NOMO-1 (cell line): ENCODE measurements around the gene GET4.

Experiments
- DNase-seq, 2 experiments: peaks; one replicate each; lab custom pipeline; 2025; ENCODE audit not compliant: unreplicated experiment in 2 of 2; lab: John Stamatoyannopoulos, UW

GET4 gene

DNA sequence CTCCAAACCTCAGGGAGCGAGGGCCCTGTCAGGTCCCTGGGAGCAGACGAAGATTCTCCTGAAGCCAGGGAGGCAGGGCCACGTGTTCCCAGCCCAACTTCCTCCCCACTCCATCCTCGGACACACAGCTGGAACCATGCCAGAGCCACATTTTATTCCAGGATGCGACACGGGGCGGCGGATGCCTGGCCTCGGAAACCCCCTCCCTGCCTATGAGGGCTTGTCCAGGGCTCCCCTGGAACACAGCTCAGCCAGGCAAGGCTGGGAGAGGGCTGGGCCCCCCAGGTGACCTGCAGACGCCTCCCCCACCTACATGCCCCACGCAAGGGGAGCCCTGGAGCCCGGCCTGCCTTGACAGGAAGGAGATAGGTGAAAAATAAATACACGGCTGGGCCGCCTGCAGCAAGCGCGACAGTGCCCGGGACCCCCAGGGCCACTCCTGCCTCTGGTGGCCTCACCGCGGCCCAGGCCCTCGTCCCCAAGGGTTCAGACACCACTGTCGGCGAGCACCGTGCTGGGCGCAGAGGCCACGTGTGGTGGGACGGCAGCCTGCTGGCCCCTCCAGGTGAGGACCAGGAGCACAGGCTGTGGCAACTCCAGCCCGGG, 21.5 kb downstream of the GET4 start:
- DNase-seq = no peak

DNA sequence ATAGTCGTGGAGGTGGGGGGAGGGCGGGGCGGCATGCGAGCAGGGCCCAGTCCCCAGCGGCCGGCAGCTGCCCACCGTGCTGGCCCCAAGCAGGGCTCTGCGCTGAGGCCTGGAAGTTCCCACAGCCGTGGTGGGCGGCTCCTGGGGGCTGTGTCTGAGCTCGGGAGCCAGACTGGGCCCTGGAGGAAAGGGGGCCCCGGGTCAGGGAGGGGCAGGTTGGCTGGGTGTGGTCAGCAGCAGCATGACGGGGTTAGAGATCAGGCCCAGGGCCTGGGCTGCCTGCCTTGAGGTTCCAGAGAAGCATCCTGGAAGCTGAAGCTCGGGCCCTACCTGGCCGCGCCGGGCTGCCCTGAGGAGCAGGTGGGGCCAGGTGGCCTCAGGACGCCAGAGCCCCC, 22.1 kb downstream of the GET4 start:
- no peak for DNase-seq

DNA sequence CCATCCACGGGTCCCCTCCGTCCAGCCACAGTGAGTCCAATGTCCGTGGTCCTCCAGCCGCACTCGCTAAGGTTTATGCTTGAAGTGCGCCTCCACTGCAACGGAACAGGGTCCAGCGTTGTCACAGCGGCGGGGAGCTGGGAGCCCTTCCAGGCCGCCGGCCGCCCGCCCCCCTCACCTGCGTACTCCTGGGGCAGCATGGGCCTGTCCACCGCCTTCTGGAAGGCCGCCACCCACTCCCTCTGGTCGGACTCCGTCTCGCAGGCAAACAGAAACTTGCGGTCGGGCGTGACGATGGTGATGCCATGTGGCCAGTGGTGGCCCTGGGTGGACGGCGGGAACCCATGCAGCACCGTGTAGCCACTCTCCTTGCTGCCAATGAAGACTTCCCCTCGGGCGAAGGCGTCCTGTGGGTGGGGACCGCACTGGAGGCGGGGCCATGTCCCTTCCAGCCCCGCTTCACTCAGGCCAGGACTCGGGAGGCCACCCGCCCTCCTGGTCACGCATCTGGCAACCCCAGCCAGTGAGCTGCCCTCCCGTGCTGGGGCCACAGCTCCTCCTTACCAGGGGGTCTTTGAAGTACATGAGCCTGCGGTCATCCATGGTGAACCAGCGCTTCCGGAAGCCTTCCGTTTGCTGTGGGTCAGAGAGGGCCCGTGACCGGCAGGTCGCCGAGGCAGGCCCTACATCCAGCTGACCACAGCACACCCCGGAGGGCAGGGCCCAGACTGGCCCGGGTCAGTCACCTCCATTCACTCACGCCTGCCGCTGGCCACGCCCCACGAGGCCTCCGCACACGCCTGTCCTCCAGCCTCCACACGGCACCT, 22.7 kb downstream of the GET4 start:
- no peak for DNase-seq

DNA sequence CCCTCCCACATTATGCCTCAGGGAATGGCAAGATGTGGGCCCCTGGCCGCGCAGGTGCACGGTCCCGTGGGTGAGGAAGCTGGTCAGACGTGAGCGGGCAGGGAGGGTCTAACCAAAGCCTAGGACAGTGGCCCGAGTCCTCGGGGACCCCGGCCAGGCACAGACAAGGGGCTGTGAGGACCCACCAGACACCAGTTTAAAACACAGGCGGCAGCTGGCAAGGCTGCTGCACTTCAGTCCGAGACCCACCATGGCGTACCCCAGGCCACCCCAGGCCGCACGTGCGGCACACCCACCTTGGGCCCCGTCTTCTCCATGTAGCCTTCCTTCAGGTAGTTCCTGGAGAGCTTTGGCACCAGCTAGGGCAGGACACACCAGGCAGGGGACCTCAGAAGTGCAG, 23.5 kb downstream of the GET4 start:
- no peak for DNase-seq

DNA sequence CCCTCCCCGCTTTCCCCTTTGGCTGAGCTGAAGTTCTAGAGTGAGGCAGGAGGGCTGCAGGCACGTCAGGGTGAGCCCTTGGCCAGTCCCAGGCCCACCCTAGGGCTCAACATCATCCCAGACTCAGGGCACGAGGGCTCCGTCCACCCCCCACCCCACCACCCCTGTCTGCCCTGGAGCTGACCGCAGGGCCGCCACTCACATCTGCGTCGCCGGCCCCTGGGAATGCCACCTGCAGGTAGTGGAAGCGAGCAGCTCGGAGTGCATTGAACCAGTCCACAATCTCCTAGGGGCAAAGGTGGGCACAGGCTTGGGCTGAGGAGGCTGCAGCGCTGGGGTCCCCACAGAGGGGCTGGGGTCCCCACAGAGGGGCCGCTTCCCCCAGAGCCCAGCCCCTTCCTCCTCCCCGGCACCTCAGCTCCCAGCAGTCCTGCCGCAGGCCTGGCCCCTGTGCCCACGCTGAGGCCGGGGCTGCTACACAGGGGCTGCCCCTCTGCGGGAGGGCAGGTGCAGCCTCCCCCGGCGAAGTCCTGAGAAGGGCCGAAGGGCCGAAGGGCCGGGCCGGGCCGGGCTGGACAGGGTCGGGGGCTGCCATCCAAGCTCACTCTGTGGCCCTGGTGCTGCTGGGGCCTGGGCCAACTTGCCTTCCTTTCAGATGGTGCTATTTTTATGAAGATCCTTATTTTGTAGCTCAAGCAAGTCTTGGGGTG, 24.1 kb downstream of the GET4 start:
- DNase-seq = no peak

DNA sequence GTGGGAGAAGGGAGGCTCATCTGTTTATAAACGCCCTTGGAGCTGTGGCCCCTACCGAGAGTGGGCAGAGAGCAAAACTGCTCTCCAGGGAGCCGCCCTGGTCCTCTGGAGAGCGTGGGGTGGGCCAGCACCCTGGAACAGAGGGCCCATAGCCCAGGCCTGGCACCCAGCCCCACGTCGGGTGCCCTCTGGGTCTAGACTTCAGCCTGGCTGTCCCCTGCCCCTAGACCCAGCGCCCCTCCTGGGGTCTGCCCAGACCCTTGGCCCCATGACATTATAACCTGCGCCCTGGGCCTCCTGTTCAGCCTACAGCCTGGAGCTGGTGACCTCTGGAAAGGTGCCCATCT, 24.7 kb downstream of the GET4 start:
- no peak for DNase-seq

DNA sequence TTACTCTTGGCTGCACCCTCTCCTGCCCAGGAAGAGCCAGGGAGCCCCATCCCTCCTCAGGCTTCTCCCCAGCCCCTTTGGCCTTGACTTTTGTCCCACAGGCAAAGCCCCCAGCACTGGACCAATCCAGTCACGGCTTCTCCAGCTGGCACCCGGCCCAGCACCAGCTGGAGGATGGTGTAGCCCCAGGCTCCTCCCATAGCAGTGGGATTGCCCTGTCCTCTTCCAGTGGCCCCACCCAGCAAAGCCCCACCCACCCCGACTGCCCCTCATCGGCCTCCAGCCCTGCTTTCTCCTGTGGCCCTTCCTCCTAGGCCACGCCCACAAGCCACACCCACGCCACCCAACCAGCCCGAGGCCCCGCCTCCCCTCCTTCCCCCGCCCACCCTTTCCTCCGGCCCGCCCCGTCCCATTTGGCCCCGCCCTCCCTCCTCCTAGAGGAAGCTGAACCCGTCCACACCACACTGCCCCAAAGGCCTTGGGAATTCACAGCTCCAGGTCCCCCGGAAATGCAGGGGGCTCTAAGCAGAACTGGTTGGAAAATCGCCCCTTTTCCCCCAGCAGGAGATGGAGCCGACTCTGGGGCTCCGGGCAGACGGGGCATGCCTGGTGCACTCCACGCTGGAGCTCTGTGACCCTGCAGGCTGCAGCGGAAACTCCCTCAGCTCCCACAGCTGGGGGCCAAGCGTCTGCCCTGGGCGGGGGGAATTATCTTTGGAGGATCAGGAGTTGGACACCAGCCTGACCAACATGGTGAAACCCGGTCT, 25.2 kb downstream of the GET4 start:
- DNase-seq = peak; percentile 38 to 41

DNA sequence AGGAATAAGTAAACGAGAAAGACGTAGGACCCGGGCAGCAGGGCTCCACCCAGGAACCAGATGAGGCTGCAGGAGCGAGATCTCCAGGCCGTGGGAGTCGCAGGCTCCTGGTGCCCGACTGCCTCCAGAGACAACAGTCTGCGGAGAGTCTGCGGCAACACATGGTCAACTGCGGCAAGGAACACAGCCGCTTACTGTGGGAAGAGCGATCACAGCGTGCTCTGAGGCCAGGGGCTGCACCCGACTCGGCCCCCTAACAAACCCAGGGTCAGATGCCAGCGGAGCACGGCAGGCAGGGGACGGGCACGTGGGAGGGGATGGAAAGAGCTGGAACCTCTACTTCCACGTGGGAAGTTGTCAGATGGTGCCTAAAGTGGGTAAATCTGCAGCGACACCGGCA, 26.6 kb downstream of the GET4 start:
- no peak for DNase-seq

DNA sequence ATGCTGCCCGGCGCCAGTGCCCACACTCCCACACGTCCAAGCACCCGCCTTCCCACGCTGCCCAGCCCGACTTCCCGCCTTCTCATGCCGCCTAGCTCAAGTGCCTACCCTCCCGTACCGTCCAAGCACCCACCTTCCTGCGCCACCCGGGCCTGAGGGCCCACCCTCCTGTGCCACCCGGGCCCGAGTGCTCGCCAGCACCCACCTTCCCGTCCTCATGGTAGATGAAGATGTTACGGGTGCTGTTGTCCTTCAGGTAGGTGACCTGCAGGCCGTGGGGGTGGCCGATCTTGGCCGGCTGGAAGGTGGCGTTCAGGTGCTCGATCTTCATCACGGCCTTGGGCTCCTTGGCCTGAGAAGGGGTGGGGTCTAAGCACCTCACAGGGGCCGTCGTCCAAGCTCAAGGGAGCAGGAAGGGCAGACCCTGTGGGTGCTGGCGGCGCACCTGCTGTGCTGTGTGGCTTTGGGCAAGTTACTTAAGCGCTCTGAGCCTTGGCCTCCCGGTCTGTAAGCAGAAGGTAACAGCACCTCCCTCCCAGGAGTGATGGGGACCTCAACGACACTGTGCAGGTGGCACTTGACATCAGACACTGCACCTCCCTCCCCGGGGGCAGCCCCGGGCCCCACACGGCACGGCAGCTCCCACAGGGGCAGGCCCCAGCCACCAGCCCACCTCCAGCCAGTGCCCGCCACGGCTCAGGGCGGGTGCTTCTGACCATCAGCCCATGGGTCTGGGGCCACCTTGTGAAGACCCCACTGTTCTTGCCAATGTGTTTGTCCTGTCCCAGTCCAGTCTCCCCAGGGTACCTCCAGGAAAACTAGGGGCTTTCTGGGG, 27.8 kb downstream of the GET4 start:
- DNase-seq = no peak

DNA sequence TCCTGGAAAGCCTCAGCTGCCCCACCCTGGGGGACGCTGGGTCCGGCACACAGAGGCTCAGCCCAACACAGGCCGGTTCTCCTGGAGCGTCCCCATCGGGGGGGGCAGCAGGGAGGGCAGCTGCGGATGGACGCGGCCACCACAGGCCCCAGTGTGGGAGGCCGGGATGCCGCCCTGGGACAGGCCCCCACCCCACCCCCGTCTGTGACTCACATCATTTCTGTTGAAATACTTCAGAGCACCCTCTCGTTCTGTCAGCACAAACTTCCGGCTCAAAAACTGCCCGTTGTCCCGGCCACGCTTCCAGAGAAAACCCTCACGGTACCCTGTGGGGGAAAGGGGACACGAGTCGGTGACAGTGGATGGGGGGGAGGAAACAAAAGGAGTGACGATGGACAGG, 28.5 kb downstream of the GET4 start:
- DNase-seq = no peak

DNA sequence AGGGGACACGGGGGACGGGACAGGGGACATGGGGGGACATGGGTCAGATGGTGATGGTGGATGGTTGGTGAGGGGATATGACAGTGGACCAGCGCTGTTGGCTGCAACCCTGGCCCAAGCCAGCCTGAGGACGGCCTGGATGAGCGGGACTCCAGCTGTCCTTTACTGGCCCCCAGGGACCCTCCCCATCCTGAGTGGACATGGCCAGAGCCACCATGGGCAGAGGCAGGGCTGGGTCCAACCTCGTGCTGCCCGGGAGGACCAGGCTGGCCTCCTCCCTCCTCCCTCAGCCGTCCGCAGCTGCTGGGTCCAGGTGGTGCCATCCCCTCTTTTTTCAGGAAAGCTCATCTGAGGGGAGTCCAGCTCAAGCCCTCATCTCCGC, 30.4 kb downstream of the GET4 start:
- DNase-seq = no peak

DNA sequence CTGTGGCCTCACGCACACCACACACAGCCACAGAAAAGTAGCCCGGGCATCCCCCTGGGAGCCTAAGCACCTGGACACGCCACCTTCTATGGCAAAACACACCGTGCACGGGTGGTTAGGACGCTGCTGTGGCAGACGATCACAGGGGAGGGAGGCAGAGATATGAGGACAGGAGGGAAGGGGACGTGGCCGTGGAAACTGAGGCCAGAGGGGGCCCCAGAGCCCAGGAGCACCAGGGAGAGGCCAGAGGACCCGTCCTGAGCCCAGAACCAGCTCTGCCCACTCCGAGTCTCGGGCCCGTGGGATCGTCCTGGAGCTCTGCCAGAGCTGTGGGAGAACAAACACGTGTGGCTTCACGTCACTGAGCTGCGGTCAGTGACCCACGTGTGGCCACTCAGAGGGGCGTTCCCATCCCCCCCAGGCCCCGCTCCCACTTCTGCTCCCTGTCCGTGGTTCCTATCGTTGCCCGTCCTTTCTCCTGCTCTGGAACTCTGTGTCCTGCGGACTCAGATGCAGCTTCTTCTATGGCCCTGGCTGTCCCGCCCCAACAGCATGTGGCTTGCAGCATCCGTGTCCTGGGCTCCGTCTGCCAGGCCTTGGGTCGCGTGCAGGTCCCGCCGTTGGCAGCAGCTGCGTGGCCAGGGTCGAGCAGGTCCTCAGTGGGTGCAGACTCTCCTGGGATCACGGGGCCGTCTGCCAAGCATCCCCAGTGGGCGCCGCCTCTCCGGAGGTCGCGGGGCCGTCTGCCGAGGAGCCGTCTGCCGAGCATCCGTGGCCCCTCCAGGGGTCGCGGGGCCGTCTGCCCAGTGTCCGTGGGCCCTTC, 31.0 kb downstream of the GET4 start:
- DNase-seq = no peak

DNA sequence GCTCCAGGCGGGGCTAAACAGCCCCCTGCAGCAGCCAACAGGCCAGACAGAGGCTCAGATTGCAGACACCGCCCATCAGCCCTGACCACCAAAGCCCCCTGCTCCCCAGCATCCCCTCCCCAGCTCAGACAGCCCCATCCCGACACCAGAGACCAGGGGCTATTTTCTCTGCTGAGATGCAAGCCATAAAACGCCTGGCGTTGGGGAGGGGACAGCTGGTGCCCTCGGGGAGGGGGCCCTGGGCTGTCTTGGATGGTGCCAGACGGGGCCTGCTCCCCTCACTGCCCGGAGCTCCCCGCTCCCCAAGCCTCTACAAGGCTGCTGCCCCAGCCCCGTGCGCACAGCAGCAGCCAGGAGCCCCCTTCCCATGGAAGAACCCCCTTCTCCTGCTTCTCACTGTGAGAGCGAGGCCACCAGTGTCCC, 31.8 kb downstream of the GET4 start:
- DNase-seq = no peak

DNA sequence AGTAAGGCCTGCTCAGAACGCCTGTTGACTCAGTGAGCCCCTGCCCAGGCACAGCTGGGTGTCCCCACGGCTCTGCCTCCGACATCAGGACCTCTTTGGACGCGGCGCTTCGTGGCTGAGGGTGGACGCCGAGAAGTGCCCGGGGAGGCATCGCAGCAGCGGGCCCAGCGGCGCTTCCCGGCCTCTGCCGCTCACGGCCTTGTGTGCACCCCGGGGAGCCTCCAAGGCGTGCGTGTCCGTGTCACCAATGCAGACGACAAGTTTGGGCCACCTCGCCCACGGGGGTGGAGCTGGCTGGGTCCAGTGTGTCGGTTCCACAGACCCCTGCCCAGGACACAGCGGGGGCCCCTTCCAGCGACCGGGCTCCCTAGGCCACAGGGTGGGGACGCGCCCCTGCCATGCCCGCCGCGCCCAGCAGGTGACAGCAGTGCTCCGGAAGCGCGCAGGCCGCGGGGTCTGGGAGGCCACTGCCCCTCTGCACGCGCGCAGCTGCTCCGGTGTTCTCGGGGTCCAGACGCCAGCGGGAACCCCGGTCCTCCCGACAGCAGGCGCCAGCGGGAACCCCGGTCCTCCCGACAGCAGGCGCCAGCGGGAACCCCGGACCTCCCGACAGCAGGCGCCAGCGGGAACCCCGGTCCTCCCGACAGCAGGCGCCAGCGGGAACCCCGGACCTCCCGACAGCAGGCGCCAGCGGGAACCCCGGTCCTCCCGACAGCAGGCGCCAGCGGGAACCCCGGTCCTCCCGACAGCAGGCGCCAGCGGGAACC, 32.4 kb downstream of the GET4 start:
- DNase-seq = peak; percentile 46 to 71

DNA sequence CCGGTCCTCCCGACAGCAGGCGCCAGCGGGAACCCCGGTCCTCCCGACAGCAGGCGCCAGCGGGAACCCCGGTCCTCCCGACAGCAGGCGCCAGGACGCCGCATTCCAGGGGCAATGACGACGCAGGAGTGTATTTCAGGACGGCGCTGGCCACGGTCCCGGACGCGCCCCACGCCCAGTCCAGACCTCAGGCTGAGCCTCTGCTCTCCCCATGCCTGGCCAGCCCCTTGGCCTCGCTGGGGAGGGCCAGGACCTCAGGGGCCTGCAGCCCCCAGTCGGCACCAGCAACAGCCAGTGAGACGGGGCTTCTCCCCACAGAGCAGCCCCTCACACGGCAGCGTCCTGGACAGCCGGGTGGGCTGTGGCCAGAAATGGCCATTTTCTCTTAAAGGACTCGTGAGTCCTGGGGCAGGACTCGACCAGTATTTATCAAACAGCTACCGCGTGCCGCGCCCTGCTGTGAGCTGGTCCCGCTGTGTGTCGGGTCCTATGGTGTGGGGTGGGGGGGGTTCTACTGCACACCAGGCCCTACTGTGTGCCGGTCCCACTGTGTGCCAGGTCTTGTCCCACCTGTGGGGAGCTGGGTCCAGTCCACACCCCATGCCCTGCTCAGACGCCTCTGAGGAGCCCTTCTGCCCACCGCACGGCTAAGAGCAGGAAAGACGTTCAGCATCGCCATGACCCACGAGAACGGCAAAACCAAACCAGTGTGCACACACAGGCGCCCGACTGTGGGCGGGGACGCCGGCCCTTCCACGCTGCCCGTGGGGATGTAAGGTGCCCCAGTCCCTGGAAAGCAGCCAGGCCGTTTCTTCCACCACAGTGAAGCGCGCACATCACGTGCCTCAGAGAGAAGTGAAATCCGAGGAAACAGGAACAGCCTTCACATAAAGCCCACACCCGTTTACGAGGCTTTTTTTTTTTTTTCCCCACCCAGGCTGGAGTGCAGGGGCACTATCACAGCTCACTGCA, 33.3 kb downstream of the GET4 start:
- peak; percentile 83 to 88 for DNase-seq

DNA sequence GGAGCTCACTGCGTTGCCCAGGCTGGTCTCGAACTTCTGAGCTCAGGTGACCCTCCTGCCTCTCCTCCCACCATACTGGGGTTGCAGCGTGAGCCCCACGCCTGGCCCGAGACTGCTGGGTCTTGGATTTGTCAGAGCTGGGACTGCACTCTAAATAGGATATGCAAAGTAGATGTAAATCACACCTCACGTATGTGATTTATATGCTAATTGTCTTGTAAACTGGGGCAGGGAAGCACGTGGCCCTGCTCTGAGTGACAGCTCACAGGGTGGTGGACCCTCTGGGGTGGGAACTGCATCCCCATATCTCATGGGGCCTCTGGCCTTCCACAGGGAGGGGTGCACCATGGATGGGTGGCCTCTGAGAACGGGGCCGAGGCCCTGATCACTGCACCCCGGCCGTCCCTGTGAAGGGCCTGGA, 34.1 kb downstream of the GET4 start:
- no peak for DNase-seq

DNA sequence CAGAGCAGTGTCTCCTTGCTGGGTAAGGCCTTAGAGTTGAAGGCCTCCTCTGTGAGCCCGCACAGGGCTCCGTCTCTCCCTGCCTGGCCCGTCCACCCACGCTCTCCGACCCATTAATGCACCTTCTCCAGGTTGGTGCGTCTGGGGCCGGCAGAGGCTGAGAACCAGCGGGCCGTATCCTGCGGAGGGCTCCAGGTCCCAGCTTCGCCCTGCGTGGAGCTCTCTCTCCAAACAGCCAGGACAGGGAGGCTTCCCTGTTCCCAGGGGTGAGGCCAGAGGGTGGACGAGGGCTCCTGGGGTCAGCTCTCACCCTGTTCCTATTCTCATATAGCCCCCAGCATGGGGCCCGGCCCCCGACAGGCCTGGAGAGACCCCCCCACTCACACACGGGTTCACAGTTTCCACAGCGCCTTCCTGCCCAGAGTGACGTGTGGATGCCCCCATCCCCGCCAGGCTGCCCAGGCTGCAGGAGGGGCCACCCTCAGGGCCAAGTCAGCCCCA, 34.6 kb downstream of the GET4 start:
- DNase-seq = no peak
